Body of pancreas (tissue), 4 donors: ENCODE results near the gene FAM20B. TPM values are rescaled to one million over a fixed set of nuclear protein-coding genes. Genes with fewer than 3 reads are reported as not detected.

ENCODE experiments used
- ATAC-seq: fragments of 150-250 bp; one replicate; pipeline ENCODE4 v1.9.1; 2016
- DNase-seq, 4 donors: peaks; one replicate each; pipeline ENCODE4 v3.0.0-alpha.2; 2019
- H3K27ac ChIP-seq, 4 donors: fragments of 200-600 bp; sonication (generic); 1 replicate in 3 of 4; 2 replicates in 1 of 4; pipeline versions ENCODE4 v1.5.1 to v1.6.1; 2016 to 2019; ENCODE audit warnings: mild to moderate bottlenecking in 1 of 4, mixed read lengths in 1 of 4, moderate library complexity in 1 of 4
- H3K27me3 ChIP-seq, 2 donors: fragments of 200-600 bp; sonication (generic); one replicate each; pipeline ENCODE4 v1.6.0; 2016; ENCODE audit warnings: mild to moderate bottlenecking in 1 of 2
- H3K36me3 ChIP-seq, 2 donors: fragments of 200-600 bp; sonication (generic); replicated peaks in 1 of 2; 2 replicates each; pipeline ENCODE4 v1.5.1; 2016; ENCODE audit warnings: low read depth in 2 of 2; ENCODE audit not compliant: insufficient read depth in 1 of 2
- H3K4me1 ChIP-seq: fragments of 200-600 bp; sonication (generic); one replicate; pipeline ENCODE4 v1.6.0; 2016
- H3K4me3 ChIP-seq, 2 donors: fragments of 200-600 bp; sonication (generic); 1 replicate in 1 of 2; 2 replicates in 1 of 2; pipeline ENCODE4 v1.5.1; 2016 to 2019
- H3K9me3 ChIP-seq, 3 donors: fragments of 200-600 bp; sonication (generic); 1 replicate in 2 of 3; 2 replicates in 1 of 3; pipeline ENCODE4 v1.5.1; 2016
- POLR2A ChIP-seq, 3 donors: fragments of 450-650 bp; IDR thresholded peaks; one replicate each; pipeline ENCODE4 v1.6.1; 2016; ENCODE audit warnings: antibody characterized with exemption in 3 of 3, mild to moderate bottlenecking in 2 of 3
- WGBS, 2 donors: methylation state at CpG; one replicate each; pipeline ENCODE4 v1.1.5; 2017; 5-methylcytosine and 5-hydroxymethylcytosine counted together
- intact Hi-C: fragments of 100-400 bp; cut with DNase I; formaldehyde crosslinking; loops from one replicate; pipeline ENCODE4 v1.15.1; 2023
- total RNA-seq, 2 donors: library from RNA; depleted of rRNA; stranded (reverse); fragments of >200 nt; gene quantifications; one replicate each; pipeline ENCODE4 v1.1.0, GENCODE V29; 2016
- TF ChIP-seq, protein P1 (sequence below), 7 experiments: fragments of 450-650 bp in 4 of 7; fragments of 200-600 bp in 3 of 7; sonication (generic) in 3 of 7; IDR thresholded peaks; one replicate each; pipeline ENCODE4 v1.5.1; 2016 to 2019; ENCODE audit warnings: antibody characterized with exemption in 7 of 7

Gene FAM20B
- total RNA-seq, 2 donors from 2014 or later = 11.4 to 11.9 TPM

- no peak for DNase-seq
- TF ChIP-seq, protein P1, sequence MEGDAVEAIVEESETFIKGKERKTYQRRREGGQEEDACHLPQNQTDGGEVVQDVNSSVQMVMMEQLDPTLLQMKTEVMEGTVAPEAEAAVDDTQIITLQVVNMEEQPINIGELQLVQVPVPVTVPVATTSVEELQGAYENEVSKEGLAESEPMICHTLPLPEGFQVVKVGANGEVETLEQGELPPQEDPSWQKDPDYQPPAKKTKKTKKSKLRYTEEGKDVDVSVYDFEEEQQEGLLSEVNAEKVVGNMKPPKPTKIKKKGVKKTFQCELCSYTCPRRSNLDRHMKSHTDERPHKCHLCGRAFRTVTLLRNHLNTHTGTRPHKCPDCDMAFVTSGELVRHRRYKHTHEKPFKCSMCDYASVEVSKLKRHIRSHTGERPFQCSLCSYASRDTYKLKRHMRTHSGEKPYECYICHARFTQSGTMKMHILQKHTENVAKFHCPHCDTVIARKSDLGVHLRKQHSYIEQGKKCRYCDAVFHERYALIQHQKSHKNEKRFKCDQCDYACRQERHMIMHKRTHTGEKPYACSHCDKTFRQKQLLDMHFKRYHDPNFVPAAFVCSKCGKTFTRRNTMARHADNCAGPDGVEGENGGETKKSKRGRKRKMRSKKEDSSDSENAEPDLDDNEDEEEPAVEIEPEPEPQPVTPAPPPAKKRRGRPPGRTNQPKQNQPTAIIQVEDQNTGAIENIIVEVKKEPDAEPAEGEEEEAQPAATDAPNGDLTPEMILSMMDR (IDR thresholded peaks at IDR 0.05) = no peak
- TF ChIP-seq POLR2A (IDR thresholded peaks at IDR 0.05) = no peak
- Histone ChIP-seq H3K4me1 (no peaks in the 10 kb centered on the region), H3K4me3 (no peak overlapping the region), H3K9me3 (no peaks in the 10 kb centered on the region), H3K27ac (no peak overlapping the region), H3K36me3 (no peaks in the 10 kb centered on the region), H3K27me3 (no peaks in the 10 kb centered on the region)
- 90 to 92% methylated on average over 3 of the region's 3 CpGs for WGBS, 2 donors
- intact Hi-C loops = no loop called here
- ATAC-seq = no peak
Observed at GRCh38 chr1:179058487-179059483, 33.1 kb downstream of the FAM20B start.

GRCh38 chr1:179061360-179062282 lies 35.9 kb downstream of the FAM20B start:
- no peak for ATAC-seq
- Histone ChIP-seq H3K27me3 (no peaks in the 10 kb centered on the region), H3K4me3 (no peak overlapping the region), H3K4me1 (no peaks in the 10 kb centered on the region), H3K9me3 (no peaks in the 10 kb centered on the region), H3K36me3 (peaks cover 0 to 5% of the 10 kb centered on the region in 2 donors), H3K27ac (no peak overlapping the region)
- 91 to 92% methylated on average over 8 of the region's 8 CpGs for WGBS, 2 donors
- DNase-seq = no peak
- intact Hi-C loops = no loop called here
- TF ChIP-seq POLR2A (IDR thresholded peaks at IDR 0.05) = no peak
- TF ChIP-seq, protein P1 (IDR thresholded peaks at IDR 0.05) = no peak

DNA sequence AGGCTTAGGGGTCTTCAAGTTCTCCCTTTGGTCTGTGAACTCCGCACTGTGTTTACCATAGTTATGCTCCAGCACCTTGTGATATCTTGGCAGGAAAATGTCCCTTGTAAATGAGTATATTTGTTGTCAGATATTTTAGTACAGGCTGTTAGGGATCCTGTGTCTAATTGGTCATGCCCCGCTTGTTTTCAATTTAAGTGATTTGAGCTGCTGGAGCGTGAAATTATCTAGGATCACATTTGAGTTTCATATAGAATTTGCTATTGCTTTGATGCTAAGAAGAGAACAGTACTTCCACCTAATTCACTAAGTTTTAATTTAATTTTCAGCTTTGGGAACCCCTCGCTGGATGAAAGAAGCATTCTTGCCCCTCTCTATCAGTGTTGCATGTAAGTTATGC lies 40.8 kb downstream of the FAM20B start:
- Histone ChIP-seq H3K4me3 (no peak overlapping the region), H3K27me3 (no peaks in the 10 kb centered on the region)
- intact Hi-C loops = no loop called here

GRCh38 chr1:179077396-179077795 lies 51.7 kb downstream of the FAM20B start:
- no peaks in the 10 kb centered on the region for H3K36me3 ChIP-seq
- intact Hi-C loops = no loop called here
- no peaks in the 10 kb centered on the region for H3K27me3 ChIP-seq
- TF ChIP-seq, protein P1 (IDR thresholded peaks at IDR 0.05) = no peak
- no peak for TF ChIP-seq POLR2A (IDR thresholded peaks at IDR 0.05)
- peaks cover 13% of the 10 kb centered on the region for H3K4me1 ChIP-seq
- 77 to 85% methylated on average over 7 of the region's 7 CpGs for WGBS, 2 donors
- no peak overlapping the region for H3K4me3 ChIP-seq
- H3K9me3 ChIP-seq = no peaks in the 10 kb centered on the region
- no peak overlapping the region for H3K27ac ChIP-seq
- DNase-seq (no peak), ATAC-seq (no peak)

More for the DNA sequence above, 40.8 kb downstream of the FAM20B start:
- no peak overlapping the region for H3K27ac ChIP-seq
- ATAC-seq (no peak), DNase-seq (no peak)
- no peaks in the 10 kb centered on the region for H3K9me3 ChIP-seq
- peaks cover 0 to 7% of the 10 kb centered on the region in 2 donors for H3K36me3 ChIP-seq
- 94 to 99% methylated on average over 4 of the region's 4 CpGs for WGBS, 2 donors
- no peak for TF ChIP-seq POLR2A (IDR thresholded peaks at IDR 0.05)
- TF ChIP-seq, protein P1 (IDR thresholded peaks at IDR 0.05) = no peak
- H3K4me1 ChIP-seq = no peaks in the 10 kb centered on the region
